Fibroblast of skin of right quadriceps (primary cell): Measurements from ENCODE around the gene BEAN1.
"Not testable (repeated sequence)": the region's sequence is repeated elsewhere in the genome, so short reads cannot be mapped to it uniquely, and the experiment has no call there.

Experiments used
- DNase-seq: peaks from one replicate; pipeline ENCODE4 v3.0.0-alpha.2; 2013

The BEAN1 gene

DNA sequence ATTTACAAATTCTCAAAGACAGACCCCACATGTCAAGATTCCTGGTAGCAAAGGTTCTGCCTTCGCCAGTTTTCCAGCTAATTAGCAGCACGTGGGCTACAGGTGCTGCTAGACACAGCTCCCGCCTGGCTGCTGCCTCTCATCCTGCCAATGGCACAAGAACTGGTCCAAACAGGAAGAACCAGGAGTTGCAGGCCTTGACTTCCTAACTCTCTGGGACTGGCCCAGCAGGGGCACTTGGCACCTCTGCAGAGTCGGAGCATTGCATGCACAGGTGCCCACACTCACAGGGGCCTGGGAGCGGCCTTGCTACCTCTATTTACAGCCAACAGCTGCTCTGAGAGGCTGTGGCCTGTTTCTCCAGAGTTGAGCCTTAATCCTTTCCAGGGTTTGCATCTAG lies 83.2 kb downstream of the BEAN1 start:
- no peak for DNase-seq

- no peak for DNase-seq
Observed at GRCh38 chr16:66510711-66511601, 83.9 kb downstream of the BEAN1 start.

DNA sequence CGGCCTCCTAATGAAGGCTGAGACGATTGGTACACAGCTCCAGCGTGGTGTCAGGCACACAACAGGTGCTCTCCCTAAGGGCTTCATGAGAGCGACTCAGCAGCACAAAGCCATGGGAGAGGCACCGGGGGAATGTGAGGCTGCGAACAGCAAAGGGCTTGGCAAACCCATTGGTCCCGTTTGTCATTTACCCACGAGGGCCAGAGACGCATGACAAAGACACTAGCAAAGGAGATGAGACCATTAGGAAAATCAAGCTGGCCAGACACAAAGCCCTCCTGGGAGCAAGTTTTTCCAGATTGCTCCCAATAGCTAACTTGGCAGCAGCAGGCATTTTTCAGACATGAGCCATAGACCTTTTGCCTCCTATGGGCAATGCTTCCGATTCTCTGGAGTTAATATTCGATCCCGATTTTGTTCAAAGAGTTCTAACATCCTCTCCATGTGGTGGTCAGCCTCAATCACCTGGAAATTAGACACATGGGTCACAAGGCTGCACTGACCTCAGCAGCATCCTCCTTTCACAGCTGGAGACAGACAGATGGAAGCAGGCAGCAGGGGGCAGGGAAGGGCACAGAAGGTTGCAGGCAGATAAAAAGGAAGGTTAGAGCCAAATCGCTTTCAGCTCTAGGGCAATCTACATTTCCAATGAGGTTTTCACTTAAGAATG lies 84.6 kb downstream of the BEAN1 start:
- peak; percentile 68 for DNase-seq

DNA sequence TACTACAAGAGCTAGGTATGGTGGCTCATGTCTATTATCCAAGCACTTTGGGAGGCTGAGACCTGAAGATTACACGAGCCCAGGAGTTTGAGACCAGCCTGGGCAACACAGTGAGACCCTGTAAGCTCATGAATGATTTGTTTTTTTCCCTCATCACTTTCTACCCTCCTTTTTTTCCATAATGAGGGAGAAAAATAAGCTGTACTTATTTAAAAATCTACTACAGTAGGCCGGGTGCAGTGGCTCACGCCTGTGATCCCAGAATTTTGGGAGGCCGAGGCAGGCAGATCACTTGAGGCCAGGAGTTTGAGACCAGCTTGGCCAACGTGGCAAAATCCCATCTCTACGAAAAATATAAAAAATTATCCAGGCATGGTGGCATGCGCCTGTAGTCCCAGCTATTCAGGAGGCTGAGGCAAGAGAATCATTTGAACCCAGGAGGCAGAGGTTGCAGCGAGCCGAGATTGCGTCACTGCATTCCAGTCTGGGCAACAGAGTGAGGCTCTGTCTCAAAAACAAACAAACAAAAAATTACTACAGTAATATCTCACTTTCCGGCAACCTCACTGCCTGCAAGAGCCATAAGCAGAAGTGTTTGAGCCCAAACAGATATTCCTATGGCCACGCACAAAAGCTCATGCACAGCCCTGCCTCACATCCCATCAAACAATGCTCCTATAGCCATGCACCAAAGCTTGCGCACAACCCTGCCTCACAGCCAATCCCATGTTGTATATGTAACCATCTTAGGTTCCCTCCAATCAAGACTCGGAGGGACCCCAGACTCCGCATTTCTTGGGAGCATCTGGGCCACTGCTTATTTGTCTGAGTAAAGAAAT lies 85.4 kb downstream of the BEAN1 start:
- no peak for DNase-seq

- DNase-seq = no peak
Observed at GRCh38 chr16:66513111-66513723, 86.1 kb downstream of the BEAN1 start.

DNA sequence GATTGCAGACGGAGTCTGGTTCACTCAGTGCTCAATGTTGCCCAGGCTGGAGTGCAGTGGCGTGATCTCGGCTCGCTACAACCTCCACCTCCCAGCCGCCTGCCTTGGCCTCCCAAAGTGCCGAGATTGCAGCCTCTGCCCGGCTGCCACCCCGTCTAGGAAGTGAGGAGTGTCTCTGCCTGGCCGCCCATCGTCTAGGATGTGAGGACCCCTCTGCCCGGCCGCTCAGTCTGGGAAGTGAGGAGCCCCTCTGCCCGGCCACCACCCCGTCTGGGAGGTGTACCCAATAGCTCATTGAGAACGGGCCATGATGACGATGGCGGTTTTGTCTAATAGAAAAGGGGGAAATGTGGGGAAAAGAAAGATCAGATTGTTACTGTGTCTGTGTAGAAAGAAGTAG lies 87.3 kb downstream of the BEAN1 start:
- DNase-seq = not testable (repeated sequence)

DNA sequence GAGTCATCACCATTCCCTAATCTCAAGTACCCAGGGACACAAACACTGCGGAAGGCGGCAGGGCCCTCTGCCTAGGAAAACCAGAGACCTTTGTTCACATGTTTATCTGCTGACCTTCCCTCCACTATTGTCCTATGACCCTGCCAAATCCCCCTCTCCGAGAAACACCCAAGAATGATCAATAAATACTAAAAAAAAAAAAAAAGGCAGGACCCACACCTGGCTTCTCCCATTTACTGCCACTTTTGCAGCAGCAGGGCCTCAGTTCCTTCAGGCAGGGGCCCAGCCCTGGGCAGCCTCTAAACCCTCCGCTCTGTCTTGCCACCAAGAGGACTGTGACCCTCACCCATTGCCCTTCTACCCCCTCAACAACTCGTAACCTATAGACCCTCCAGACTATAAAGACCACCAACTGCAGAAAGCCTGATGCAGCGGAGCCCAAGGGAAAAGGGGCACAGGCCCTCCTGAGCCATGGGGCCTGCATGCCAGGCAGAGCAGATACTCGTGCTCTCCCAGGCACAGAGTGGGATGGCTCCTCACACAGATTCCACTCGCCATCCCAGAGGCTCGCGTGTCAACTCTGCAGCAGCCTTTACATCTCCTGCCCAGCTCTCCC lies 88.0 kb downstream of the BEAN1 start:
- DNase-seq = not testable (repeated sequence)

GRCh38 chr16:66515596-66516508 lies 88.8 kb downstream of the BEAN1 start:
- DNase-seq = peak; percentile 30

DNA sequence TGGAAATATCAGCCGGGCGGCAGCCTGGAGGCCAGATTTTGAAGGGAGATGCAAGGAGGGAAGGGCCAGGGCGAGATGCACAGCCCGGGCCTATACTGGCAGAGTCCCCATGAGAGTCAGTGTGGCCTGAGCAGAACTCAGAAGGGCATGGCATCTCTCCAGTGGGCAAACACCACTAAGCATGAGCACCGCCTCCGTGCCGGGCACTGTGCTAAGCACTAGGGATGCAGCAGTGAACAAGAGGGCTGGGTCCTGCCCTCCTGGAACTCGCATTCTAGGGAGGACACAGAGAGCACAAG lies 89.4 kb downstream of the BEAN1 start:
- DNase-seq = no peak

DNA sequence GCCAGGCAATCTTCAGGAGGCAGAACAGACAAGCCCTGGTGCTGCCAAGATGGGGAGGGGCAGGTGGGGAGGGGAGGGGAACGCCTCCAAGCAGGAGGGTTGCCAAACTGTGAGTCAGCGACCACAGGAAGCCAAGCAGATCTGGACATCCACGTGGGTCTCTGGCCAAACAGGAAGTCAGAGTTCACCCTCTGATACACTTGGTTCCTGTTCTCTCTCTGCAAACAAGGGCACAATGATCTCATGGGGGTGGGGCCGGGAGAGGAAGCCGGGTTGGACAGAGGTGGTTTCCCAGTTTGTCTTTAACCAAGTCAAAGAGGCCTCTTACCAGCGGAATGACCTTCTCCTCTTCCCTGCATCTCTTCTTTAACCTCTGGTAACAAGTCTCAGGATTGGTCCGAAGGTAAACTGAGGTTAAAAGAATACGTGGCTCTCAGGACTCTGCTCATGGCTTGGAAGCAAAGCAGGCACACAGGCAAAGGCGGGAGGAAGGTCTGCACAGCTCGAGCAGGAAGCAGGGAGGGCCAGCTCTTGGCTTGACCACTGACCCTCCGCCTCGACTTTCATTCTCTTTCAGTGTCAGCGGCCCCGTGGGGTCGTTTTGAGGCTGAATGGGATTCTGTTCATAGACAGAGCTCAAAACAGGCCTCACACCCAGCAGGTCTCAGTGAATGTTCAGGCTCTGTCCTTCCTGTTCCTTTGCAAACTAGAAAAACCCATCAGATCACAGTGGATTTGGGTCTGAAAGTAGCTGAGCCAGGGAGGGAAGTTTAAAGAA lies 89.9 kb downstream of the BEAN1 start:
- peak; percentile 93 for DNase-seq

DNA sequence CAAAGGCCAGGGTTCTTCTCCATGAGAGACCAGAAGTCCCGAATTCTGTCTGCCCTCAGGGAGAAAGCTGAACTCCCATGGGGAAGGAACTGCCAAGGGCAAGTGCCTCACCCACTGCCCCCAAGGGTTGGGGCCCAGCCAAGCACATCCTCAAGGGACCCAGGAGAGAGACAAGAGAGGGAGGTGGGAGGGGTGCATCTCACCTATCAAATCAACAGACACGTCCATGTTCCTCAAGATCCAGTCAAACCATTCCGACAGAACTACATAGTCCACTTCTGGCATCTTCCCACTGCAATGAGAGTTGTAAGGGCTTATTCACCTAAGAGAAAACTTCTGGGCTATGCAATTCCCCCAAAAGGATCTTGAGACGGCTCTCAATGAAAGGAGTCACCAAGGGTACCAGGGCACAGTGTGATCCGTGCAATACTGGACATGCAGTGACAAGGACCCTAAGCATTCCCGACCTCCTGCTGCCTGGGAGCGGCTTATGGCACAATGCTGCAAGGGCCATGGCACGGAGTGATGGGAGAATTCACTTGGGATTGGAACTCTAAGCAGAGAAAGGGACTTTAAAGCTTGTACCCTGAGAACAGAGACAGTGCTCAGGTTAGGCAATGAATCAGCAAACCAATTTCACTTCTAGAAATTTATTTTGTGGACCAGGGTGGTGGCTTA lies 90.6 kb downstream of the BEAN1 start:
- no peak for DNase-seq

DNA sequence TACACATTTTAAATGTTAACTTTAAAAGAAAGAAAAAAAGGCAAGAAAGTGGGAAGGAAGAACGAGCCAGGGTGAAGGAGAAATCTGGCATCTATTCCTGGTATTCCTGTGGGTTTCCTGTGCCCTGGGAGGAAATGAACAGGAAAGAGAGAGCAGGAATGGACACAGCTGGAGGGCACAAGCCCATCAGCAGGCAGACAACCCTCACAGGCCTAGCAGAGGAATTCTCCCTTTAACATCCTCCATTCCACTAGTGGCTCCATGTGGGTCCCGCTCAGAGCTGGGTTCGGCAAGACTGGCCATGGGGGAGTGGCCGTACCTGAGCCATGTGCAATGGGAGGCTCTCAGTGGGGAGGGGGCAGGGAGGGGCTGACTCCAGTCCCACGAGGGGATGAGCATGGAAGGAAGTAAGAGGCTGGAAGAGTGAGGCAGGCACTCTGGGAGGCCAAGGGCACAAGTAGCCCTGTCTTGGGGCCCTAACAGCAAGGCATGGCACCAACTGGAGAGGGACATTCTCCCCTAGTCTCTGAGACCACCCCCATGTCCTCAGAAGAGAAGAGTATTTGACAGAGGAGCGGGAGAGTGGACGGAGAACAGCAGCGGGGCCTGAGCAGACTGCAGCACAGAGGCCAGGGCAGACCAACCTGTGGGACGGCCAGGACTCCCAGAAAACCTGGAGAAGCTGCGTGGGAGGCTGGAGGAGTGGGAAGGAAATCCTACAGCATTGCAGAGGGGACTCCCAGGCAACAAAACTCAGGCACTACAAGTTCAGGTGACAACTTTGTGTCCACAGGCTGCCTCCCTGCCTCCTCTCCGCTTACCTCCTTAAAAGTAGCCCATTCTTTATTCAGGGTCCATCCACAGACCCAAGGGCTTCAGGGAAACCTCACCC lies 92.6 kb downstream of the BEAN1 start:
- no peak for DNase-seq

GRCh38 chr16:66520406-66521170 lies 93.5 kb downstream of the BEAN1 start:
- DNase-seq = no peak

DNA sequence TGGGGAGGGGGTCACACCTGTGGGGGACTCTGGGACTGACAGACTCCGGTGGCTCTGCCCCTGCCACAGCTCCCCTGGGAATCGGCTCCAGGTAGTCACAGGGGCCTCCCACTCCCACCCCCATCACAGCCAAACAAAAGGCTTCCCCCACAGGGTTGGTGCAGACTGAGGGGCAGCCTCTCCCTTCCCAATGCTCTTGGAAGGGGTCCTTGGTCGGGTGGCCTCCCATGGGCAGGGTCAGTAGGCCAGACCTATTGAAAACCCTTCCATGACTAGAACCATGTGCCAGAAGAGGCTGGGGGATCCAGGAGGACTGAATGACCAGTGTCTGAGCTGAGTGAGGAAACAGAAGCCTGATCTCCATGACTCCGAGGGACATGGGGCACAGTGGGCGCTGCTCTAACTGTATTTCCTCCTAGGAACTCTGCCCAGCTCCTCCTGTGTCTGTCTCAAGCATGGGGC lies 94.2 kb downstream of the BEAN1 start:
- DNase-seq = no peak

DNA sequence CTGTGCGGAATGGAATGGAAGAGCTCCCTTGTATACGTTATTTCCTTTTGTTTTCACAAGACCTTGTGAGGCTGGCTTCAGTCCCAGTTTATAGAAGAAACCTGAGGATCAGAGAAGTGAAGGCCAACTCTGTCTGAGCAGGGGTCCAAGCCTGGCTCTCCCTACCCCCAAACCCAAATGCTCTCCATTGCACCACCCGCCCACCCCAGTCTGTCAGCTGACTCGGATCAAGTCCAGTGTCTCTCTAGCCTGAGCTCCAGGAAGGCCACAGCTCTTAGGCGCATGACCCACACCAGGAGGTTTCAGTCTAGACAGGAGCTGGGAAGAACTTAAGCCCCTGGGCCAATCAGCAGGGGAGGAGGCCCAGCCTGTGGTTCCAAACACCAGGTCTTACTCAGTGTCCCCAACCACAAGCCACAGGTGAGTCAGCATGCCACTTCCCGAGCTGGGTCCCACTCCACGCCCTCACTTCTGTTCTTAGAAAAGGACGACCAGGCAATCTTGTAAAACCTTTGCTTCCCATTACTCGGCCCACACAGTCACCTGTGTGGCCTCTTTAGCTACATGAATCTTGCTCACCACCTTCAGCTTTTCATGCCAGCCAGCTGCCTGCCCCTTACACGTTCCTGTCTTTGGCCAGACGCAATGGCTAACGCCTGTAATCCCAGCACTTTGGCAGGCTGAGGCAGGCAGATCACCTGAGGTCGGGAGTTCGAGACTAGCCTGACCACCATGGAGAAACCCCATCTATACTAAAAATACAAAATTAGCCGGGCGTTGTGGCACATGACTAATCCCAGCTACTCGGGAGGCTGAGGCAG lies 95.1 kb downstream of the BEAN1 start:
- peak; percentile 67 for DNase-seq

DNA sequence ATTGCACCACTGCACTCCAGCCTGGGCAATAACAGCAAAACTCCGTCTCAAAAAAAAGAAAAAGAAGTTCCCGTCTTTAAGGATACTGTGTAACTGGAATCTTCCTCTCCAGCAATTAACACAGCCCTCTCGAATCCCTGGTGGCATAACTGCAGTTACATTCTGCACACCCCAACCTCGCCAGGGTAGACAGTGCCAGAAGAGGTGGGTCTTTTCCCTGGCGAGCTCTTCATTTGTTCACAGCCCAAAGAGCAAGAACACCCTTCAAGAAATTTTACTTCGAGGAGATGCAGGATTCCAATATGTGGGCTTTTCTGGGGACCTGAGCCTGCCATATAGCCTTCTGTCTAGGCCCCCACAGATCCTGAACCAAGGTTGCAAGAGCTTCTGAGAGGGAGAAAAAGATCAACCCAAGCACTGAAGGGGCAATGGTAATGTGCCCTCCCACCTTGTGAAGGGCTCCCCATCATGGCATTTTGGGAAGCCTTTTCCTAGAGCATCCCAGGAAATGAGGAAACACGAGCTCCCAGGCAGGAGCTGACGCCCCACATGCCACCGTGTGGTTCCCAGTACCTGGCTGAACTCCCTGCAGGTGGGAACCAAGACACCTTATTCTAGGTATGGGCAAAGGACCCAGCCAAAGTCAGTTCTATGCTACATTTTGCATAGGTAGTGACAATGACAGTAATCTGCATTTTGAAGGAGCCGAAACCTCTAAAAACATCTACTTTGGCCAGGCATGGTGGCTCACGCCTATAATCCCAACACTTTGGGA lies 95.9 kb downstream of the BEAN1 start:
- no peak for DNase-seq
